Stimulated activated CD8-positive, alpha-beta memory T cell treated with anti-CD3 and anti-CD28 coated beads, Interleukin-2, amount 100 ng/mL, for 1 hour (primary cell): ENCODE results near the gene OR6X1.
"Not testable (repeated sequence)": the region's sequence is repeated elsewhere in the genome, so short reads cannot be mapped to it uniquely, and the experiment has no call there.

ENCODE experiments used
- DNase-seq, 2 donors: peaks; one replicate each; pipeline ENCODE4 v3.0.0-alpha.2; 2020; ENCODE audit warnings: low read depth in 2 of 2

The OR6X1 gene

GRCh38 chr11:123753110-123753509, 1.2 kb downstream of the OR6X1 start:
- DNase-seq = no peak

GRCh38 chr11:123751781-123752180, 2.5 kb downstream of the OR6X1 start:
- no peak for DNase-seq

GRCh38 chr11:123748349-123748748, 6.0 kb downstream of the OR6X1 start:
- DNase-seq = not testable (repeated sequence)

GRCh38 chr11:123745764-123746451, 8.4 kb downstream of the OR6X1 start:
- DNase-seq = no peak

GRCh38 chr11:123742724-123743120, 11.6 kb downstream of the OR6X1 start:
- DNase-seq = no peak

- DNase-seq = no peak
Observed at GRCh38 chr11:123742031-123742723, 12.1 kb downstream of the OR6X1 start.

- DNase-seq = peak; percentile 76 to 82
Observed at GRCh38 chr11:123741159-123742030, 12.9 kb downstream of the OR6X1 start, which contains the start of gene ZNF202. TSS of gene ZNF202 (minus strand) at chr11:123741660. CDS start at chr11:123730888, 10,772 bp downstream.

GRCh38 chr11:123740787-123741158, 13.5 kb downstream of the OR6X1 start:
- DNase-seq = no peak

- no peak for DNase-seq
Observed at GRCh38 chr11:123738374-123738773, 15.9 kb downstream of the OR6X1 start.

GRCh38 chr11:123736769-123737168, 17.5 kb downstream of the OR6X1 start:
- DNase-seq = no peak

GRCh38 chr11:123729602-123730001, 24.7 kb downstream of the OR6X1 start:
- DNase-seq = no peak

GRCh38 chr11:123725995-123726655, 28.2 kb downstream of the OR6X1 start:
- DNase-seq = no peak

- no peak for DNase-seq
Observed at GRCh38 chr11:123719452-123719851, 34.9 kb downstream of the OR6X1 start.

GRCh38 chr11:123718469-123718868, 35.8 kb downstream of the OR6X1 start:
- no peak for DNase-seq

GRCh38 chr11:123718063-123718462, 36.3 kb downstream of the OR6X1 start:
- no peak for DNase-seq

- not testable (repeated sequence) for DNase-seq
Observed at GRCh38 chr11:123712627-123713026, 41.7 kb downstream of the OR6X1 start.

- peak; percentile 11 to 18 for DNase-seq
Observed at GRCh38 chr11:123707606-123708205, 46.6 kb downstream of the OR6X1 start.

- no peak for DNase-seq
Observed at GRCh38 chr11:123707206-123707605, 47.1 kb downstream of the OR6X1 start.

- DNase-seq = no peak
Observed at GRCh38 chr11:123704341-123704740, 50.0 kb downstream of the OR6X1 start.
